ENCODE data around the gene SMIM43.

GRCh38 chr4:121734571-121734970 lies 30.4 kb downstream of the SMIM43 start:
- TF ChIP-seq, protein P1, sequence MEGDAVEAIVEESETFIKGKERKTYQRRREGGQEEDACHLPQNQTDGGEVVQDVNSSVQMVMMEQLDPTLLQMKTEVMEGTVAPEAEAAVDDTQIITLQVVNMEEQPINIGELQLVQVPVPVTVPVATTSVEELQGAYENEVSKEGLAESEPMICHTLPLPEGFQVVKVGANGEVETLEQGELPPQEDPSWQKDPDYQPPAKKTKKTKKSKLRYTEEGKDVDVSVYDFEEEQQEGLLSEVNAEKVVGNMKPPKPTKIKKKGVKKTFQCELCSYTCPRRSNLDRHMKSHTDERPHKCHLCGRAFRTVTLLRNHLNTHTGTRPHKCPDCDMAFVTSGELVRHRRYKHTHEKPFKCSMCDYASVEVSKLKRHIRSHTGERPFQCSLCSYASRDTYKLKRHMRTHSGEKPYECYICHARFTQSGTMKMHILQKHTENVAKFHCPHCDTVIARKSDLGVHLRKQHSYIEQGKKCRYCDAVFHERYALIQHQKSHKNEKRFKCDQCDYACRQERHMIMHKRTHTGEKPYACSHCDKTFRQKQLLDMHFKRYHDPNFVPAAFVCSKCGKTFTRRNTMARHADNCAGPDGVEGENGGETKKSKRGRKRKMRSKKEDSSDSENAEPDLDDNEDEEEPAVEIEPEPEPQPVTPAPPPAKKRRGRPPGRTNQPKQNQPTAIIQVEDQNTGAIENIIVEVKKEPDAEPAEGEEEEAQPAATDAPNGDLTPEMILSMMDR (conservative IDR thresholded peaks at IDR 0.05; ENCODE audit: low read length), result no peak
- no peak for TF ChIP-seq EZH2phosphoT487 (IDR thresholded peaks at IDR 0.05; ENCODE audit: borderline replicate concordance, low read depth, low read length)

Measured in OCI-LY7 (cell line).